DMS79 (cell line): Measurements from ENCODE around the gene IL24.

Source experiments
- DNase-seq: peaks from one replicate; lab custom pipeline; 2025; lab: John Stamatoyannopoulos, UW

Gene IL24

DNA sequence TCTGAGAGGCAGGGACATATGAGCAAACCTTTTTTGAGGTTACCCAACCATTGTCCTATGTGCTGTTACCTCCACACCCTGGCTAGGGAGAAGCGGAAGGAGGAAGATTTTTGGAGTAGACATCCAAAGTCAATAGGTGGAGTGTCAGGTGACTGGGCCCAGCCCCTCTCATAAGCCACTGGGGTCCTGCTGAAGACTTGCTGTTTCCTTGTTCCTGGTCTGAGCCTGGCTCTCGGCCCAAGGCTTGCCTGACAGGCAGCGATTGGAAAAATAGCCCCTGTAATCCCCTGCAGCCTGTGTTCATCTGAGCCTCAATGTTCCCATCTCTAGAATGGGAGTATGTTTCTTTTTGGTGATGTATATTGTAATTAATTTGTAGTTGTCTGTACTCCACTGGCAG, 55.9 kb downstream of the IL24 start:
- no peak for DNase-seq

DNA sequence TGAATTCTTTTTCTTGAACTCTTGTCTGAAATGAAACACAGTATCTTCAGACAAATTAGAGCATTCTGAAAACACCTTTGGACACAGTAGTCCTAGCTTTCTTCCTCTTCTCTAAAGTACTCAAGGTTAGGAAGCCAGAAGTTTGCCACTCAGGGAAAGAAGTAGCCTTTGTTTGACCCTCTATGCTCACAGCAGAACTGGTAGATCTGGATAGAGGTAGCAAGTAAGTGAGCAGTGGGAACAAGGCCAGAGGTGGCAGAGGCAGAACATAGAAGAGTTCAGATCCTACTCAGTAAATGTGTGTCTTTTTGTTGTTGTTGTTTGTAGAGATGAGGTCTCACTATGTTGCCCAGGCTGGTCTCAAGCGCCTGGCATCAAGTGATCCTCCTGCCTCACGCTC, 56.4 kb downstream of the IL24 start:
- DNase-seq, result no peak
